K562 (cell line): ENCODE data around the gene CD37. TPM values are rescaled to one million over a fixed set of nuclear protein-coding genes. Genes with fewer than 3 reads are reported as not detected.

ENCODE experiments used
- CBFA2T3 ChIP-seq: fragments of 450-650 bp; IDR thresholded peaks from 2 replicates; pipeline ENCODE4 v1.6.1; 2017
- CEBPG ChIP-seq, 3 experiments: fragments of 200-800 bp in 1 of 3; sonication (Bioruptor generic) in 1 of 3; sonication (generic) in 1 of 3; formaldehyde crosslinking in 1 of 3; IDR thresholded peaks in 2 of 3; conservative IDR thresholded peaks in 1 of 3; 2 replicates each; pipeline versions ENCODE4 v1.6.1 to v1.8.0; 2016 to 2022; ENCODE audit warnings: missing compliant biosample characterization in 2 of 3, missing genetic modification characterization in 2 of 3, mild to moderate bottlenecking in 1 of 3, missing genetic modification reagents in 1 of 3
- EWSR1 ChIP-seq: fragments of 450-650 bp; IDR thresholded peaks from 2 replicates; pipeline ENCODE4 v1.6.1; 2018; ENCODE audit warnings: borderline replicate concordance, mild to moderate bottlenecking, low read depth, moderate library complexity; ENCODE audit not compliant: partially characterized antibody
- GTF2A2 ChIP-seq: IDR thresholded peaks from 2 replicates; pipeline ENCODE4 v1.6.1; 2016; ENCODE audit warnings: mild to moderate bottlenecking, missing genetic modification characterization, missing compliant biosample characterization
- HDAC1 ChIP-seq, 2 experiments: fragments of 450-650 bp; IDR thresholded peaks; 2 replicates each; pipeline ENCODE4 v1.6.1; 2016 to 2017; ENCODE audit warnings: inconsistent platforms in 1 of 2, mild to moderate bottlenecking in 1 of 2, moderate library complexity in 1 of 2
- L3MBTL2 ChIP-seq: fragments of 450-650 bp; IDR thresholded peaks from 2 replicates; pipeline ENCODE4 v1.6.1; 2016; ENCODE audit warnings: mild to moderate bottlenecking, moderate library complexity
- MEF2D ChIP-seq: conservative IDR thresholded peaks from 2 replicates; pipeline ENCODE4 v1.6.1; 2016; ENCODE audit warnings: low read depth, missing genetic modification characterization, missing compliant biosample characterization
- NBN ChIP-seq: fragments of 450-650 bp; IDR thresholded peaks from 2 replicates; pipeline ENCODE4 v1.6.1; 2016; ENCODE audit warnings: low read depth, mild to moderate bottlenecking
- OTX1 ChIP-seq: fragments of 450-650 bp; formaldehyde crosslinking; IDR thresholded peaks from 2 replicates; pipeline ENCODE4 v1.4.0; 2022; ENCODE audit warnings: mild to moderate bottlenecking
- PHF8 ChIP-seq: fragments of 200-600 bp; sonication (generic); IDR thresholded peaks from 2 replicates; pipeline ENCODE4 v1.6.1; 2012; ENCODE audit warnings: mixed run types, mild to moderate bottlenecking, inconsistent platforms, low read length, moderate library complexity, borderline replicate concordance
- RBFOX2 ChIP-seq: fragments of 200-400 bp; formaldehyde crosslinking; IDR thresholded peaks from 2 replicates; pipeline ENCODE4 v1.6.1; 2017; ENCODE audit warnings: low read depth, mild to moderate bottlenecking, low read length, moderate library complexity
- ZNF41 ChIP-seq: fragments of 250-450 bp; sonication (Bioruptor Pico); conservative IDR thresholded peaks from 2 replicates; pipeline ENCODE4 v1.4.0; 2020; ENCODE audit warnings: mild to moderate bottlenecking
- polyA plus RNA-seq, 8 experiments: library from polyadenylated mRNA; depleted of rRNA in 4 of 8; stranded (reverse) in 5 of 8; unstranded in 3 of 8; fragments of >200 nt; fragmentation: Nextera tagmentation in 2 of 8; fragmentation: Illumina TruSeq in 1 of 8; extraction: Ambion mirVana in 2 of 8; extraction: Trizol in 1 of 8; gene quantifications; 2 replicates each; pipeline versions ENCODE4 v1.2.1 to v1.2.3, GENCODE V29; 2011 to 2014; ENCODE audit warnings: inconsistent platforms in 1 of 8, missing spikeins in 1 of 8
- total RNA-seq, 7 experiments: library from RNA; depleted of rRNA in 6 of 7; stranded (reverse); fragments of >200 nt in 6 of 7; fragmentation: Illumina TruSeq in 2 of 7; extraction: Trizol in 2 of 7; gene quantifications; 2 replicates each; pipeline versions ENCODE4 v1.2.1 to v1.2.3, GENCODE V29; 2011 to 2021; ENCODE audit warnings: low replicate concordance in 1 of 7
- TF ChIP-seq, protein P1 (sequence below): fragments of 450-650 bp; IDR thresholded peaks from 2 replicates; pipeline ENCODE4 v1.6.1; 2016; ENCODE audit warnings: borderline replicate concordance
- TF ChIP-seq, protein P2 (sequence below): IDR thresholded peaks from 2 replicates; pipeline ENCODE4 v1.6.1; 2014; ENCODE audit warnings: antibody characterized with exemption
- TF ChIP-seq, protein P3 (sequence below): sonication (generic); formaldehyde crosslinking; IDR thresholded peaks from 2 replicates; pipeline ENCODE4 v1.8.0; 2022; ENCODE audit warnings: mild to moderate bottlenecking, missing genetic modification reagents, borderline replicate concordance
- TF ChIP-seq, protein P4 (sequence below), 2 experiments: fragments of 200-800 bp in 1 of 2; sonication (Bioruptor generic) in 1 of 2; sonication (generic) in 1 of 2; formaldehyde crosslinking in 1 of 2; IDR thresholded peaks in 1 of 2; conservative IDR thresholded peaks in 1 of 2; 2 replicates each; pipeline versions ENCODE4 v1.5.0 to v1.6.1; 2016 to 2020; ENCODE audit warnings: missing compliant biosample characterization in 1 of 2, missing genetic modification characterization in 1 of 2, missing genetic modification reagents in 1 of 2

Gene CD37
- total and polyA plus RNA-seq, 9 of the 15 experiments (the other 6 are each of a cell fraction or from before 2014, with no cell fraction given): 2.5 to 19.0 (median 7.4) TPM

DNA sequence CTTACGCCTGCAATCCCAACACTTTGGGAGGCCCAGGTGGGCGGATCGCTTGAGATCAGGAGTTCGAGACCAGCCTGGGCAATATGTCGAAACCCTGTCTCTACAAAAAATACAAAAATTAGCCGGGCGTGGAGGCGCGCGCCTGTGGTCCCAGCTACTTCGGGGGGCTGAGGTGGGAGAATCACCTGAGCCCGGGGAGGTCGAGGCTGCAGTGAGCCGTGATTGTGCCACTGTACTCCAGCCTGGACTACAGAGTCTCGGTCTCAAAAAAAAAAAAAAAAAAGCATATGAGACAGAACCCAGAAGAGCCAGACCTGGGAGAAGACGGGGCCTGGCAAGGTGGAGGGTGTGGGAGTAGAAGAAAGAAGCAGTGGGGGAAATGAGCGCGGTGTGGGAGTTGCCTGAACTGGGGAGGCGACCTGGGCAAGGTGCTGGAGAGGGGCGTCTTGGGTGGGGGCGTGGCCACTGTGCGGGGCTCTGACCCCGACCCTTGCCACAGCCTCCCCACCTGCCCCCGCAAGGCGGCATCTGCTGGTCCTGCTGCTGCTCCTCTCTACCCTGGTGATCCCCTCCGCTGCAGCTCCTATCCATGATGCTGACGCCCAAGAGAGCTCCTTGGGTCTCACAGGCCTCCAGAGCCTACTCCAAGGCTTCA lies 29.0 kb downstream of the CD37 start (continued):
- TF ChIP-seq, protein P1, sequence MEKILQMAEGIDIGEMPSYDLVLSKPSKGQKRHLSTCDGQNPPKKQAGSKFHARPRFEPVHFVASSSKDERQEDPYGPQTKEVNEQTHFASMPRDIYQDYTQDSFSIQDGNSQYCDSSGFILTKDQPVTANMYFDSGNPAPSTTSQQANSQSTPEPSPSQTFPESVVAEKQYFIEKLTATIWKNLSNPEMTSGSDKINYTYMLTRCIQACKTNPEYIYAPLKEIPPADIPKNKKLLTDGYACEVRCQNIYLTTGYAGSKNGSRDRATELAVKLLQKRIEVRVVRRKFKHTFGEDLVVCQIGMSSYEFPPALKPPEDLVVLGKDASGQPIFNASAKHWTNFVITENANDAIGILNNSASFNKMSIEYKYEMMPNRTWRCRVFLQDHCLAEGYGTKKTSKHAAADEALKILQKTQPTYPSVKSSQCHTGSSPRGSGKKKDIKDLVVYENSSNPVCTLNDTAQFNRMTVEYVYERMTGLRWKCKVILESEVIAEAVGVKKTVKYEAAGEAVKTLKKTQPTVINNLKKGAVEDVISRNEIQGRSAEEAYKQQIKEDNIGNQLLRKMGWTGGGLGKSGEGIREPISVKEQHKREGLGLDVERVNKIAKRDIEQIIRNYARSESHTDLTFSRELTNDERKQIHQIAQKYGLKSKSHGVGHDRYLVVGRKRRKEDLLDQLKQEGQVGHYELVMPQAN: 0 out of 2 replicates have a peak, but pooled peaks have one; percentile 41
- TF ChIP-seq MEF2D (tag) (no peak), PHF8 (peak; percentile 37; the same call in 1 of the 2 replicates), NBN (0 out of 2 replicates have a peak, but pooled peaks have one; percentile 51), HDAC1 (IDR thresholded peaks at IDR 0.05) (0 out of 4 replicates have a peak, but pooled peaks of 1 of the 2 experiments have one; percentile 47), RBFOX2 (peak; percentile 47; the same call in 1 of the 2 replicates), ZNF41 (no peak), OTX1 (0 out of 2 replicates have a peak, but pooled peaks have one; percentile 15), GTF2A2 (tag) (no peak), CEBPG (CRISPR knock-in tag; IDR thresholded peaks at IDR 0.05) (peak; percentile 36; the same call in 1 of the 2 replicates), CEBPG (tag; conservative IDR thresholded peaks at IDR 0.05 in 1 of 2, IDR thresholded peaks at IDR 0.05 in 1 of 2) (peak; percentile 79 to 88), EWSR1 (no peak), CBFA2T3 (peak; percentile 17; the same call in 1 of the 2 replicates), L3MBTL2 (peak; percentile 56; the same call in 1 of the 2 replicates)
- TF ChIP-seq, protein P2, sequence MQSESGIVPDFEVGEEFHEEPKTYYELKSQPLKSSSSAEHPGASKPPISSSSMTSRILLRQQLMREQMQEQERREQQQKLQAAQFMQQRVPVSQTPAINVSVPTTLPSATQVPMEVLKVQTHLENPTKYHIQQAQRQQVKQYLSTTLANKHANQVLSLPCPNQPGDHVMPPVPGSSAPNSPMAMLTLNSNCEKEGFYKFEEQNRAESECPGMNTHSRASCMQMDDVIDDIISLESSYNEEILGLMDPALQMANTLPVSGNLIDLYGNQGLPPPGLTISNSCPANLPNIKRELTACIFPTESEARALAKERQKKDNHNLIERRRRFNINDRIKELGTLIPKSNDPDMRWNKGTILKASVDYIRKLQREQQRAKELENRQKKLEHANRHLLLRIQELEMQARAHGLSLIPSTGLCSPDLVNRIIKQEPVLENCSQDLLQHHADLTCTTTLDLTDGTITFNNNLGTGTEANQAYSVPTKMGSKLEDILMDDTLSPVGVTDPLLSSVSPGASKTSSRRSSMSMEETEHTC: no peak
- TF ChIP-seq, protein P3, sequence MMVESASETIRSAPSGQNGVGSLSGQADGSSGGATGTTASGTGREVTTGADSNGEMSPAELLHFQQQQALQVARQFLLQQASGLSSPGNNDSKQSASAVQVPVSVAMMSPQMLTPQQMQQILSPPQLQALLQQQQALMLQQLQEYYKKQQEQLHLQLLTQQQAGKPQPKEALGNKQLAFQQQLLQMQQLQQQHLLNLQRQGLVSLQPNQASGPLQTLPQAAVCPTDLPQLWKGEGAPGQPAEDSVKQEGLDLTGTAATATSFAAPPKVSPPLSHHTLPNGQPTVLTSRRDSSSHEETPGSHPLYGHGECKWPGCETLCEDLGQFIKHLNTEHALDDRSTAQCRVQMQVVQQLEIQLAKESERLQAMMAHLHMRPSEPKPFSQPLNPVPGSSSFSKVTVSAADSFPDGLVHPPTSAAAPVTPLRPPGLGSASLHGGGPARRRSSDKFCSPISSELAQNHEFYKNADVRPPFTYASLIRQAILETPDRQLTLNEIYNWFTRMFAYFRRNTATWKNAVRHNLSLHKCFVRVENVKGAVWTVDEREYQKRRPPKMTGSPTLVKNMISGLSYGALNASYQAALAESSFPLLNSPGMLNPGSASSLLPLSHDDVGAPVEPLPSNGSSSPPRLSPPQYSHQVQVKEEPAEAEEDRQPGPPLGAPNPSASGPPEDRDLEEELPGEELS: 0 out of 2 replicates have a peak, but pooled peaks have one; percentile 32
- TF ChIP-seq, protein P4, sequence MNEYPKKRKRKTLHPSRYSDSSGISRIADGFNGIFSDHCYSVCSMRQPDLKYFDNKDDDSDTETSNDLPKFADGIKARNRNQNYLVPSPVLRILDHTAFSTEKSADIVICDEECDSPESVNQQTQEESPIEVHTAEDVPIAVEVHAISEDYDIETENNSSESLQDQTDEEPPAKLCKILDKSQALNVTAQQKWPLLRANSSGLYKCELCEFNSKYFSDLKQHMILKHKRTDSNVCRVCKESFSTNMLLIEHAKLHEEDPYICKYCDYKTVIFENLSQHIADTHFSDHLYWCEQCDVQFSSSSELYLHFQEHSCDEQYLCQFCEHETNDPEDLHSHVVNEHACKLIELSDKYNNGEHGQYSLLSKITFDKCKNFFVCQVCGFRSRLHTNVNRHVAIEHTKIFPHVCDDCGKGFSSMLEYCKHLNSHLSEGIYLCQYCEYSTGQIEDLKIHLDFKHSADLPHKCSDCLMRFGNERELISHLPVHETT (CRISPR knock-in tag; conservative IDR thresholded peaks at IDR 0.05 in 1 of 2, IDR thresholded peaks at IDR 0.05 in 1 of 2): 0 out of 4 replicates have a peak, but pooled peaks of 1 of the 2 experiments have one; percentile 55
